Measurements from ENCODE around the gene CADM4. TPM values are rescaled to one million over a fixed set of nuclear protein-coding genes. Genes with fewer than 3 reads are reported as not detected.
"Not testable (repeated sequence)": the region's sequence is repeated elsewhere in the genome, so short reads cannot be mapped to it uniquely, and the experiment has no call there.

The CADM4 gene
- total and polyA plus RNA-seq, 2 donors (not counting 1 experiment from before 2014, with no cell fraction given): 0.21 to 0.42 TPM

- Mint-ChIP-seq H3K9me3 (ENCODE audit: insufficient read depth) (no peaks in the 10 kb centered on the region), H3K4me1 (no peaks in the 10 kb centered on the region), H3K27me3 (no peaks in the 10 kb centered on the region), H3K4me3 (no peak overlapping the region), H3K27ac (no peak overlapping the region)
- no peak overlapping the region for H3K4me2 ChIP-seq (replicated peaks; ENCODE audit: low read depth, low read length, poor library complexity, severe bottlenecking)
- ATAC-seq (ENCODE audit: low read depth): no peak
- peaks cover 0 to 4% (median 0%) of the 10 kb centered on the region in 4 experiments for H3K27me3 ChIP-seq (replicated peaks in 1 of 4; ENCODE audit: control extremely low read depth in 1 of 4, control insufficient read depth in 3 of 4, insufficient read depth in 4 of 4, low read length in 3 of 4)
- TF ChIP-seq CTCF (IDR thresholded peaks at IDR 0.05): no peak
- TF ChIP-seq EZH2 (IDR thresholded peaks at IDR 0.05; ENCODE audit: borderline replicate concordance, insufficient read depth, low read depth, low read length, poor library complexity, severe bottlenecking): no peak
- H3K36me3 ChIP-seq (replicated peaks in 1 of 2; ENCODE audit: control extremely low read depth in 1 of 2, control insufficient read depth in 1 of 2, extremely low read depth in 1 of 2, insufficient read depth in 2 of 2, low read length in 1 of 2): no peaks in the 10 kb centered on the region
- ChIA-PET POLR2A (no interaction called here), CTCF (no interaction called here)
- H3K79me2 ChIP-seq (ENCODE audit: control insufficient read depth, insufficient read depth, low read length): no peaks in the 10 kb centered on the region
- no peak for DNase-seq
- no peaks in the 10 kb centered on the region for H3K4me1 ChIP-seq (ENCODE audit: control insufficient read depth in 2 of 2, insufficient read depth in 2 of 2, low read length in 2 of 2)
- no peaks in the 10 kb centered on the region for H3K9me3 ChIP-seq (ENCODE audit: control extremely low read depth in 1 of 3, control insufficient read depth in 2 of 3, insufficient read depth in 1 of 3, low read length in 2 of 3)
- no peaks in the 10 kb centered on the region for H4K20me1 ChIP-seq (ENCODE audit: control insufficient read depth, insufficient read depth, low read length, poor library complexity, severe bottlenecking)
- H3K27ac ChIP-seq (ENCODE audit: low read length in 2 of 2): no peak overlapping the region
- no peak overlapping the region for H3K4me3 ChIP-seq (ENCODE audit: control extremely low read depth in 1 of 5, extremely low read depth in 1 of 5, insufficient read depth in 1 of 5, low read depth in 2 of 5, low read length in 4 of 5)
- 80% methylated on average over 1 of the region's 2 CpGs for WGBS (ENCODE audit: insufficient coverage)
- H2AFZ ChIP-seq (ENCODE audit: insufficient read depth, low read depth, low read length, poor library complexity, severe bottlenecking): no peak overlapping the region
- intact Hi-C loops (cut with micrococcal nuclease): no loop called here
- H3K9ac ChIP-seq (ENCODE audit: low read length): no peak overlapping the region
Observed at GRCh38 chr19:43683905-43684304, 44.3 kb upstream of the CADM4 start.

GRCh38 chr19:43682824-43683661, 43.4 kb upstream of the CADM4 start:
- H3K36me3 ChIP-seq (replicated peaks in 1 of 2; ENCODE audit: control extremely low read depth in 1 of 2, control insufficient read depth in 1 of 2, extremely low read depth in 1 of 2, insufficient read depth in 2 of 2, low read length in 1 of 2): no peaks in the 10 kb centered on the region
- Mint-ChIP-seq H3K27me3 (no peaks in the 10 kb centered on the region), H3K27ac (no peak overlapping the region), H3K4me3 (no peak overlapping the region), H3K9me3 (ENCODE audit: insufficient read depth) (no peaks in the 10 kb centered on the region), H3K4me1 (no peaks in the 10 kb centered on the region)
- TF ChIP-seq EZH2 (IDR thresholded peaks at IDR 0.05; ENCODE audit: borderline replicate concordance, insufficient read depth, low read depth, low read length, poor library complexity, severe bottlenecking) (no peak), CTCF (IDR thresholded peaks at IDR 0.05) (no peak)
- H4K20me1 ChIP-seq (ENCODE audit: control insufficient read depth, insufficient read depth, low read length, poor library complexity, severe bottlenecking): no peaks in the 10 kb centered on the region
- H3K4me1 ChIP-seq (ENCODE audit: control insufficient read depth in 2 of 2, insufficient read depth in 2 of 2, low read length in 2 of 2): no peaks in the 10 kb centered on the region
- no peak overlapping the region for H2AFZ ChIP-seq (ENCODE audit: insufficient read depth, low read depth, low read length, poor library complexity, severe bottlenecking)
- ATAC-seq (ENCODE audit: low read depth) (no peak), DNase-seq (no peak)
- no peaks in the 10 kb centered on the region for H3K9me3 ChIP-seq (ENCODE audit: control extremely low read depth in 1 of 3, control insufficient read depth in 2 of 3, insufficient read depth in 1 of 3, low read length in 2 of 3)
- peaks cover 0 to 4% (median 0%) of the 10 kb centered on the region in 4 experiments for H3K27me3 ChIP-seq (replicated peaks in 1 of 4; ENCODE audit: control extremely low read depth in 1 of 4, control insufficient read depth in 3 of 4, insufficient read depth in 4 of 4, low read length in 3 of 4)
- CTCF ChIA-PET: interaction anchor here (1.3 kb wide), 1 partner anchor 128 kb away, joined by 3 read pairs; no protein-coding TSS in a partner anchor
- WGBS (ENCODE audit: insufficient coverage): 63% methylated on average over 5 of the region's 11 CpGs
- H3K4me2 ChIP-seq (replicated peaks; ENCODE audit: low read depth, low read length, poor library complexity, severe bottlenecking): no peak overlapping the region
- POLR2A ChIA-PET: no interaction called here
- H3K9ac ChIP-seq (ENCODE audit: low read length): no peak overlapping the region
- no peaks in the 10 kb centered on the region for H3K79me2 ChIP-seq (ENCODE audit: control insufficient read depth, insufficient read depth, low read length)
- no peak overlapping the region for H3K27ac ChIP-seq (ENCODE audit: low read length in 2 of 2)
- intact Hi-C loops (cut with micrococcal nuclease): no loop called here
- no peak overlapping the region for H3K4me3 ChIP-seq (ENCODE audit: control extremely low read depth in 1 of 5, extremely low read depth in 1 of 5, insufficient read depth in 1 of 5, low read depth in 2 of 5, low read length in 4 of 5)

GRCh38 chr19:43682269-43682668, 42.6 kb upstream of the CADM4 start:
- H3K9me3 ChIP-seq (ENCODE audit: control extremely low read depth in 1 of 3, control insufficient read depth in 2 of 3, insufficient read depth in 1 of 3, low read length in 2 of 3); intact Hi-C loops (cut with micrococcal nuclease); H3K27ac Mint-ChIP-seq; H2AFZ ChIP-seq (ENCODE audit: insufficient read depth, low read depth, low read length, poor library complexity, severe bottlenecking); H3K27me3 Mint-ChIP-seq; H3K79me2 ChIP-seq (ENCODE audit: control insufficient read depth, insufficient read depth, low read length); H3K27me3 ChIP-seq (replicated peaks in 1 of 4; ENCODE audit: control extremely low read depth in 1 of 4, control insufficient read depth in 3 of 4, insufficient read depth in 4 of 4, low read length in 3 of 4); H3K9me3 Mint-ChIP-seq (ENCODE audit: insufficient read depth); H3K4me3 Mint-ChIP-seq; H3K9ac ChIP-seq (ENCODE audit: low read length); H3K36me3 ChIP-seq (replicated peaks in 1 of 2; ENCODE audit: control extremely low read depth in 1 of 2, control insufficient read depth in 1 of 2, extremely low read depth in 1 of 2, insufficient read depth in 2 of 2, low read length in 1 of 2); ATAC-seq (ENCODE audit: low read depth); H4K20me1 ChIP-seq (ENCODE audit: control insufficient read depth, insufficient read depth, low read length, poor library complexity, severe bottlenecking); H3K27ac ChIP-seq (ENCODE audit: low read length in 2 of 2); DNase-seq; H3K4me2 ChIP-seq (replicated peaks; ENCODE audit: low read depth, low read length, poor library complexity, severe bottlenecking); POLR2A ChIA-PET; H3K4me1 Mint-ChIP-seq; H3K4me3 ChIP-seq (ENCODE audit: control extremely low read depth in 1 of 5, extremely low read depth in 1 of 5, insufficient read depth in 1 of 5, low read depth in 2 of 5, low read length in 4 of 5); H3K4me1 ChIP-seq (ENCODE audit: control insufficient read depth in 2 of 2, insufficient read depth in 2 of 2, low read length in 2 of 2): not testable (repeated sequence)
- WGBS (ENCODE audit: insufficient coverage): no CpG with 5 or more reads among the region's 5 CpGs
- CTCF ChIA-PET: interaction anchor here (1.3 kb wide), 1 partner anchor 128 kb away, joined by 3 read pairs; no protein-coding TSS in a partner anchor
